ENCODE results near the gene AK3.
"Not testable (repeated sequence)": the region's sequence is repeated elsewhere in the genome, so short reads cannot be mapped to it uniquely, and the experiment has no call there.

The AK3 gene

DNA sequence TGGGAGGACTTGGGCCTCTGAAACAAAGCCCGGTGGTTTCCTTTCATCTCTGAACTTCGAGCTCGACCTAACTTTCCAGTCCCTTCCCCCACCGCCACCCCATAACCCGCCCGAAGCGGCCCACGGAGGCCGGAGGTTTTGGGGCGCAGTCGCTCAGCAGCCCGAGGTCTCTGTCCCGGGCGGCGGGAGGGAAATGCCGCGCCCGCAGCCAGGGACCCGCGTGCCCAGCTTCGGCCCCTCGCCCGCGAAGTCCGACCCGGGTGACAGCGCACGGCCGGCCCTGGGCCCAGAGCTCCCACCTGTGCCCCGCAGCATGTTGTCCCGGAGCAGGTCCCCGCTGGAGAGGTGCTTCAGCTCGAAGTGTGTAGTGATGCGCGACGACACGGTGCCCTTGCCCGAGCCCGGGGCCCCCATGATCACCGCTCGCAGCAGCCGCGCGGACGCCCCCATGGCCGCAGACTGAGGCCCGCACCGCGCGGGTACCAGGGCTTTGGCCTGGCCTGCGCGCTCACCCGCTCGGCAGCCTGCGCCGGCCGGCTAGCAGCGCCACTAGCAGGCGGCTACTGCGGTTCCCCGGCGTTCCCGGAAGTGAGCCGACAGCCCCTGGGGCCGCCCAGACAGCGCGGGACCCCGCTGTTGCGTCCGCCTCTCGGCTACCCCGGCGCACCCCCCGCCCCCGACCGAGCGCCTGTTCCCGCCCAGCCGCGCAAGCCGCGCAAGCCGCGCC lies at the start of gene AK3:
Gene AK3, minus strand, starts transcription at position 565 of the 727 bp plus-strand sequence. Its CDS starts 115 bp downstream, at position 450.
- DNase-seq (ENCODE audit: low read depth), result no peak

DNA sequence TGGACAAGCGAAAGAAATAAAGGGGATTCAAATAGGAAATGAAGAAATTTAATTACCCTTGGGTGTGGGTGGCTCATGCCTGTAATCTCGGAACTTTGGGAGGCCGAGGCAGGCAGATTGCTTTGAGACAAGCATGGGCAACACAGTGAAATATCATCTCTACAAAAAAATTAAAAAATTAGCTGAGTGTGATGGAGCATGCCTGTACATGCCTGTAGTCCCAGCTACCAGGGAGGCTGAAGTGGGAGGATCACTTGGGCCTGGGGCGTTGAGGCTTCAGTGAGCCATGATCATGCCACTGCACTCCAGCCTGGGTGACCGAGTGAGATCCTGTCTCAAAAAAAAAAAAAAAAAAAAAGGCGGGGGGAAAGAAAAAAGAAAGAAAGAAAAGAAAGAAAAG lies 47.7 kb upstream of the AK3 start:
- DNase-seq (ENCODE audit: low read depth), result no peak

DNA sequence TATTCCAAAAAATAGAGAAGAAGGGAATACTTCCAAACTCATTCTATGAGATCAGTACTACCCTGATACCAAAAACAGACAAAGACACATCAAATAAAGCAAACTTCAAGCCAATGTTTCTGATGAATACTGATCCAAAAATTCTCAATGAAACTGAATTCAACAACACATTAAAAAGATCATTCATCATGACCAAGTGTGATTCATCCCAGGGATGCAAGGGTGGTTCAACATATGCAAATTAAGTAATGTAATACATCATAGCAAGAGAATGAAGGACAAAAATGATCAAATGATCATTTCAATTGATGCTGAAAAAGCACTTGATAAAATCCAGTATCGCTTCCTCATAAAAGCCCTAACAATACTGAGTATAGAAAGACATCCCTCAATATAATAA lies 46.9 kb upstream of the AK3 start:
- DNase-seq (ENCODE audit: low read depth), result no peak

GRCh38 chr9:4786599-4786998 lies 45.6 kb upstream of the AK3 start:
- DNase-seq (ENCODE audit: low read depth), result no peak

- no peak for DNase-seq (ENCODE audit: low read depth)
These were observed 43.4 kb upstream of the AK3 start for GRCh38 chr9:4784403-4784802.

DNA sequence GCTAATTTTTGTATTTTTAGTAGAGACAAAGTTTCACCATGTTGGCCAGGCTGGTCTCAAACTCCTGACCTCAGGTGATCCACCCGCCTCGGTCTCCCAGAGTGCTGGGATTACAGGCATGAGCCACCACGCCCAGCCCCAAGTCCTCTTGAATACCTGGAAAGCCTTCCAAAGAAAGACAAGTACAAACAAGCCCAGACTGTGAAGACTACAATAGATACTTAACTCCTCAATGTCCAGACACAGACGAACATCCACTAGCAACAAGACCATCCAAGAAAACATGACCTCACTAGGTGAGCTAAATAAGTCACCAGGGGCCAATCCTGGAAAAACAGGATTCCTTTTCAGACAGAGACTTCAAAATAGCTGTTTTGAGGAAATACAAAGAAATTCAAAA lies 42.2 kb upstream of the AK3 start:
- DNase-seq (ENCODE audit: low read depth), result not testable (repeated sequence)

- DNase-seq (ENCODE audit: low read depth), result no peak
These were observed 40.4 kb upstream of the AK3 start for GRCh38 chr9:4781408-4781807.

- no peak for DNase-seq (ENCODE audit: low read depth)
These were observed 39.6 kb upstream of the AK3 start for GRCh38 chr9:4780651-4781050.

DNA sequence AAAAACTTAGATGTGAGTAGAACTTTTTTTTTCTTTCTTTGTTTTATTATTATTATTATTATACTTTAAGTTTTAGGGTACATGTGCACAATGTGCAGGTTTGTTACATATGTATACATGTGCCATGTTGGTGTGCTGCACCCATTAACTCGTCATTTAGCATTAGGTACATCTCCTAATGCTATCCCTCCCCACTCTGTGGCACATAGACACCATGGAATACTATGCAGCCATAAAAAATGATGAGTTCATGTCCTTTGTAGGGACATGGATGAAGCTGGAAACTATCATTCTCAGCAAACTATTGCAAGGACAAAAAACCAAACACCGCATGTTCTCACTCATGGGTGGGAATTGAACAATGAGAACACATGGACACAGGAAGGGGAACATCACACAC lies 34.0 kb upstream of the AK3 start:
- DNase-seq (ENCODE audit: low read depth), result not testable (repeated sequence)

- no peak for DNase-seq (ENCODE audit: low read depth)
These were observed 33.2 kb upstream of the AK3 start for GRCh38 chr9:4774209-4774608.

DNA sequence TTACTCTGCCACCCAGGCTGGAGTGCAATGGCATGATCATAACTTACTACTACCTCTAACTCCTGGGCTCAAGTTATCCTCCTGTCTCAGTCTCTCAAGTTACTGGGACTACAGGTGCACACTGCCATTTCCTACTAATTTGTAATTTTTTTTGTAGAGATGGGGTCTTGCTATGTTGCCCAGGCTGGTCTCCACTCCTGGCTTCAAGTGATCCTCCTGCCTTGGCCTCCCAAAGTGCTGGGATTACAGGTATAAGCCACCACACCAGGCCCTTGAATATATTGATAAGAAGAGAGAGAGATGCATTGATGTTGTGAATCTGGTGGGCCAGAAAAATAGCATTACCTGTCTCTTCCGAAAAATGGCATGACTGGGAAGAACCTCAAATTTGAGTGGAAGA lies 30.8 kb upstream of the AK3 start:
- no peak for DNase-seq (ENCODE audit: low read depth)

GRCh38 chr9:4769321-4770080 lies 28.5 kb upstream of the AK3 start:
- DNase-seq (ENCODE audit: low read depth), result no peak

GRCh38 chr9:4768681-4769080 lies 27.7 kb upstream of the AK3 start:
- no peak for DNase-seq (ENCODE audit: low read depth)

- DNase-seq (ENCODE audit: low read depth), result no peak
These were observed 23.0 kb upstream of the AK3 start for GRCh38 chr9:4764033-4764432.

- no peak for DNase-seq (ENCODE audit: low read depth)
These were observed 22.0 kb upstream of the AK3 start for GRCh38 chr9:4762886-4763541.

- no peak for DNase-seq (ENCODE audit: low read depth)
These were observed 21.3 kb upstream of the AK3 start for GRCh38 chr9:4762108-4762885.

- no peak for DNase-seq (ENCODE audit: low read depth)
These were observed 19.1 kb upstream of the AK3 start for GRCh38 chr9:4760122-4760521.

- DNase-seq (ENCODE audit: low read depth), result no peak
These were observed 15.4 kb upstream of the AK3 start for GRCh38 chr9:4756420-4756819.

- no peak for DNase-seq (ENCODE audit: low read depth)
These were observed 14.1 kb upstream of the AK3 start for GRCh38 chr9:4755026-4755609.

DNA sequence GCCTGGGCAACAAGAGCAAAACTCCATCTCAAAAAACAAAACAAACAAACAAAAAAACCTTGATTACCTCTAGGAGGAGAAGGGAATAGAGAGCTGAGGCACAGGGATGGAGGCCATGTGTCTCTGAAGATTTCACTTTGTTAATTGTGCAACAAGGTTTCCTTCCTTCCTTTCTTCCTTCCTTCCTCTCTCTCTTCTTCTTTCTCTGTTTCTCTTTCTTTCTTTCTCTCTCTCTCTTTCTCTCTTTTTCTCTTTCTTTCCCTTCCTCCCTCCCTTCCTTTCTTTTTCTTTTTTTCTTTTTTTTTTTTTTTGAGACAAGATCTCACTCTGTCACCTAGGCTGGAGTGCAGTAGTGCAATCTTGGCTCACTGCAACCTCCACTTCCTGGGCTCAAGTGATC lies 13.5 kb upstream of the AK3 start:
- DNase-seq (ENCODE audit: low read depth), result not testable (repeated sequence)

- DNase-seq (ENCODE audit: low read depth), result no peak
These were observed 9.1 kb upstream of the AK3 start for GRCh38 chr9:4750023-4750673.

Data from HS-27A (cell line).